Duodenal mucosa (tissue), 2 donors: Measurements from ENCODE around the gene APOL5.

Experiments
- H3K27ac ChIP-seq: one replicate; pipeline ENCODE4 v1.7.0; 2013; ENCODE audit warnings: low read depth, low read length
- H3K27me3 ChIP-seq, 2 donors: one replicate each; pipeline ENCODE4 v1.7.0; 2013; ENCODE audit warnings: low read length in 2 of 2, control low read depth in 1 of 2; ENCODE audit not compliant: insufficient read depth in 2 of 2, control insufficient read depth in 1 of 2
- H3K36me3 ChIP-seq, 2 donors: one replicate each; pipeline ENCODE4 v1.7.0; 2013; ENCODE audit warnings: low read length in 2 of 2, control low read depth in 1 of 2; ENCODE audit not compliant: insufficient read depth in 2 of 2, control insufficient read depth in 1 of 2
- H3K4me1 ChIP-seq, 2 donors: one replicate each; pipeline ENCODE4 v1.7.0; 2013; ENCODE audit warnings: low read length in 2 of 2, control low read depth in 1 of 2; ENCODE audit not compliant: insufficient read depth in 2 of 2, control insufficient read depth in 1 of 2
- H3K4me3 ChIP-seq, 2 donors: one replicate each; pipeline ENCODE4 v1.7.0; 2013; ENCODE audit warnings: low read length in 2 of 2, low read depth in 1 of 2
- H3K9ac ChIP-seq, 2 donors: one replicate each; pipeline ENCODE4 v1.7.0; 2013; ENCODE audit warnings: low read length in 2 of 2, low read depth in 1 of 2
- H3K9me3 ChIP-seq, 2 donors: one replicate each; pipeline ENCODE4 v1.7.0; 2013; ENCODE audit warnings: low read length in 2 of 2, control low read depth in 1 of 2; ENCODE audit not compliant: control insufficient read depth in 1 of 2

The APOL5 gene

DNA sequence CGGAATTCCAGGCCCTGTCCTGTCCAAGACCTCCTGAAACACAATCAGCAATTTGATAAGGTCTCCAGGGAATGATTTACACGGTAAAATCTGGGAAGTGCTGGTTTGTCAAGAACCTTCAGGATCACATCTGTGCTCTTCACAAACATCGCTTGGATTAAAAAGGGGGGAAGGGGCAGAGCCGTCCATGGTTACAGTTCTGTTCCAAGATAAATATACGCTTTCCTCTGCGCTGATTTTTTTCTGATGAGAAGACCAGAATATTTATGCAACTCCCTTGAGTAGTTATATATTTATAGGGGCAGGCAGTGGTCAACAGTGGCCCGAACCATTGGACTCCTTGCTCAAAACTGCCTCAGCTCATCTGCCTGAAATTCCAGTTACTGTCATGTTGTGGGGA, 9.2 kb upstream of the APOL5 start:
- no peak overlapping the region for H3K9ac ChIP-seq
- no peaks in the 10 kb centered on the region for H3K27me3 ChIP-seq
- no peak overlapping the region for H3K27ac ChIP-seq
- peaks cover 6 to 15% of the 10 kb centered on the region in 2 donors for H3K4me1 ChIP-seq
- no peaks in the 10 kb centered on the region for H3K36me3 ChIP-seq
- H3K4me3 ChIP-seq, result no peak overlapping the region
- no peaks in the 10 kb centered on the region for H3K9me3 ChIP-seq

DNA sequence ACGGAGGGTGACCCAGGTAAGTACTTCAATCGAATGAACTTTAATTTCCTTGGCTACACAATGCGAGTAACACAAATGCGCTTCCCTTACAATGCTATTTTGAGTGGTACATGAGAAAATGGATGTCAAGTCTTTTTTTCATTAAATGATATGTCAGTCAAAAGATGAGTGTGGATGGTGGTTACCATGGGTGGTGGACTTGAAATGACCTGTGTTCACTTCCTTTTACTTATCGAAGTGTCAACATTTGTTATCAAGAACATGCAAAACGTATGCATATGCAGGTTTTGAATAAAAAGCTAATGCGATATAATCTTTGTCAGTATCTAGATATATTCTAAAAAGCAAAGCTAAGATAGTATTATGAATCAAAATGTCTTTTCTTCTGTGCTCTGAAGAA, 8.8 kb upstream of the APOL5 start:
- Histone ChIP-seq H3K9ac (no peak overlapping the region), H3K27ac (no peak overlapping the region), H3K27me3 (no peaks in the 10 kb centered on the region), H3K4me3 (no peak overlapping the region), H3K36me3 (no peaks in the 10 kb centered on the region), H3K9me3 (no peaks in the 10 kb centered on the region), H3K4me1 (peaks cover 2 to 12% of the 10 kb centered on the region in 2 donors)

DNA sequence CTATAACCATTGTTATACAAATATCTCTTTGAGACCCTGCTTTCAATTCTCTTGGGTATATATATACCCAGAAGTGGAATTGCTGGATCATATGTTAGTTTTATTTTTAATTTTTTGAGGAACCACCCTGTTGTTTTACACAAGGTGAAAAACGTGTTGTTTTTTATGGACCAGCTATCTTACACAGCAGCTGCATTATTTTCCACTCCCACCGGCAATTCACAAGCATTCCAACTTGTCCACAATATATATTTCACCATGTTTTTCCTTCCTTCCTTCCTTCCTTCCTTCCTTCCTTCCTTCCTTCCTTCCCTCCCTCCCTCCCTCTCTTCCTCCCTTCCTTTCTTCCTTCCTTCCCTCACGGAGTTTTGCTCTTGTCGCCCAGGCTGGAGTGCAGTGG, 6.3 kb upstream of the APOL5 start:
- Histone ChIP-seq H3K36me3 (no peaks in the 10 kb centered on the region), H3K4me3 (no peak overlapping the region), H3K4me1 (peaks cover 0 to 7% of the 10 kb centered on the region in 2 donors), H3K9me3 (no peaks in the 10 kb centered on the region), H3K9ac (no peak overlapping the region), H3K27me3 (no peaks in the 10 kb centered on the region), H3K27ac (no peak overlapping the region)

DNA sequence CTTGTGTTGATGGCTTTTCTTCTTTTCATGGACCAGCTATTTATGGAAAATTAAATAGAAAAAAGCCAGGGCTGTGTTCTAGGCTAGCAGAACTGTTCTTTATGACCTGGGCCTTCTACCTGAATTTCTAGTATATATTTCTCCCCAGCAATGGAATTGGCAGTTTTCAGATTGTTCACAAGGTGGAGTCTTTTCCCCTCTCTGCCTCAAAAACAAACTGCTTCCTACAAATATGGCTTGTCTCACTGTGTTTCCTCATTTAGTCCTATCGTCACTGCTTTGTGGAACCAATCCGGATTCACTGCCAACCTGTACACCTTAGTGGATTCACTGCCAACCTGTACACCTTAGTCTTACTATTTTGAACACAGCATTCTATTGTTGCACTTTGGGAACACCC, 5.0 kb upstream of the APOL5 start:
- H3K27ac ChIP-seq, result no peak overlapping the region
- H3K9me3 ChIP-seq, result no peaks in the 10 kb centered on the region
- H3K4me3 ChIP-seq, result no peak overlapping the region
- no peak overlapping the region for H3K9ac ChIP-seq
- no peaks in the 10 kb centered on the region for H3K36me3 ChIP-seq
- peaks cover 0 to 7% of the 10 kb centered on the region in 2 donors for H3K4me1 ChIP-seq
- H3K27me3 ChIP-seq, result no peaks in the 10 kb centered on the region

- Histone ChIP-seq H3K4me3 (no peak overlapping the region), H3K27me3 (no peaks in the 10 kb centered on the region), H3K27ac (no peak overlapping the region), H3K4me1 (no peaks in the 10 kb centered on the region), H3K36me3 (no peaks in the 10 kb centered on the region), H3K9me3 (no peaks in the 10 kb centered on the region), H3K9ac (no peak overlapping the region)
Measured at GRCh38 chr22:35719212-35719875, 1.7 kb downstream of the APOL5 start.

DNA sequence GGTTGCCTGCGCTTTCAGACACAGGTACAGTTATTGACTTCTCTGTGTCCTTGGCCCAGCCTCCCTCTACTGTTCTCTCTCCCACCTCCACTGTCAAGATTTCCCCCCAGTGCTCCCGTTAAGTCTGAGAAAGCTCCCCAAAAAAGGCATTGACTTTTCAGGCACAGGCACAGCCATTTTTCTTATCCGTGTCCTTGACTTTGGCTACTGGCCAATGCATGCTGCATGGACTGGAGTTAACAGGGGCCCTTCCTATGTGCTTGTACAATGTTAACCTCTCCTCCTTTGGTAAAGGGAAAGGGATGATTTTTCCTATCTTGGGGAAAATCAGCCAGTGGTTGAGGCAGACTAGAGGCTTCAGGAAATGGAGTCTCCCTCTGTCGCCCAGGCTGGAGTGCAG, 4.3 kb downstream of the APOL5 start:
- H3K9me3 ChIP-seq, result no peaks in the 10 kb centered on the region
- H3K9ac ChIP-seq, result no peak overlapping the region
- H3K27ac ChIP-seq, result no peak overlapping the region
- no peaks in the 10 kb centered on the region for H3K4me1 ChIP-seq
- no peaks in the 10 kb centered on the region for H3K27me3 ChIP-seq
- no peaks in the 10 kb centered on the region for H3K36me3 ChIP-seq
- H3K4me3 ChIP-seq, result no peak overlapping the region

- Histone ChIP-seq H3K9ac (no peak overlapping the region), H3K27me3 (no peaks in the 10 kb centered on the region), H3K9me3 (no peaks in the 10 kb centered on the region), H3K4me1 (peaks cover 3 to 5% of the 10 kb centered on the region in 2 donors), H3K4me3 (no peak overlapping the region), H3K27ac (no peak overlapping the region), H3K36me3 (no peaks in the 10 kb centered on the region)
Measured at GRCh38 chr22:35725521-35725920, 7.8 kb downstream of the APOL5 start.

- Histone ChIP-seq H3K9me3 (no peaks in the 10 kb centered on the region), H3K4me3 (no peak overlapping the region), H3K4me1 (peaks cover 3 to 5% of the 10 kb centered on the region in 2 donors), H3K36me3 (no peaks in the 10 kb centered on the region), H3K27ac (no peak overlapping the region), H3K9ac (no peak overlapping the region), H3K27me3 (no peaks in the 10 kb centered on the region)
Measured at GRCh38 chr22:35726398-35726797, 8.7 kb downstream of the APOL5 start.

- H3K4me3 ChIP-seq, result no peak overlapping the region
Measured at GRCh38 chr22:35726933-35727332, 9.3 kb downstream of the APOL5 start.

DNA sequence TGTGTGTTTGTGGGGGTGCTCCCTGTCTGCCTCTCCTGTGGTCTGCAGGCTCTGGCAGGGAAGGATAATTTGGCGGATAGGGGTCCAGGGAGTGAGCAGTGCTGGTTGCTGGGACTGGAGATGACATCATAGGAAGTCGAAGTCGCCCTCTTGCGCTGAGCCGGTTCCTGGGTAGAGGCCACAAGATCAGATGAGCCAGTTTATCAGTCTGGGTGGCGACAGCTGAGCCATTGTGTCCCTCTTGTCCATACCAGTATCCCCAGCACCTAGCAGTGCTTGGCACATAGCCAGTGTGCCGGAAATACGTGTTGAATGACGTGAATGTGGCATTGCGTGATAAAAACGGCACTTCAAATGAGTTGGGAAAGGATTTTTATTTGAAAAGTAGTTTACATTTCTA, 9.8 kb downstream of the APOL5 start:
- Histone ChIP-seq H3K9ac (no peak overlapping the region), H3K4me3 (no peak overlapping the region), H3K27me3 (no peaks in the 10 kb centered on the region), H3K27ac (no peak overlapping the region), H3K36me3 (no peaks in the 10 kb centered on the region), H3K4me1 (peaks cover 3 to 5% of the 10 kb centered on the region in 2 donors), H3K9me3 (no peaks in the 10 kb centered on the region)

More at GRCh38 chr22:35726933-35727332, 9.3 kb downstream of the APOL5 start:
- H3K9ac ChIP-seq, result no peak overlapping the region
- peaks cover 3 to 5% of the 10 kb centered on the region in 2 donors for H3K4me1 ChIP-seq
- no peaks in the 10 kb centered on the region for H3K9me3 ChIP-seq
- no peaks in the 10 kb centered on the region for H3K27me3 ChIP-seq
- H3K27ac ChIP-seq, result no peak overlapping the region
- no peaks in the 10 kb centered on the region for H3K36me3 ChIP-seq
